Heart right ventricle (tissue), 16 donors: Measurements from ENCODE around the gene SLC1A2. TPM values are rescaled to one million over a fixed set of nuclear protein-coding genes. Genes with fewer than 3 reads are reported as not detected.

ENCODE experiments used
- ATAC-seq, 8 donors: fragments of 200-7000 bp; cut with Tn5 transposase; one replicate each; pipeline ENCODE4 v1.9.1; 2020; ENCODE audit warnings: mild to moderate bottlenecking in 8 of 8, moderate library complexity in 8 of 8, moderate number of reproducible peaks in 1 of 8
- DNase-seq, 2 donors: peaks; one replicate each; pipeline ENCODE4 v3.0.0-alpha.2; 2020
- H3K27ac ChIP-seq, 10 donors: fragments of 200-600 bp; sonication (generic) in 2 of 10; one replicate each; pipeline versions ENCODE4 v1.5.0 to v1.8.0; 2020 to 2022; ENCODE audit warnings: mild to moderate bottlenecking in 3 of 10
- H3K27me3 ChIP-seq, 7 donors: fragments of 200-600 bp; one replicate each; pipeline ENCODE4 v1.8.0; 2021 to 2022; ENCODE audit warnings: mild to moderate bottlenecking in 2 of 7
- H3K36me3 ChIP-seq, 9 donors: fragments of 200-600 bp; sonication (generic) in 1 of 9; one replicate each; pipeline versions ENCODE4 v1.5.0 to v1.8.0; 2020 to 2022; ENCODE audit warnings: mild to moderate bottlenecking in 2 of 9
- H3K4me1 ChIP-seq, 9 donors: fragments of 200-600 bp; sonication (generic) in 1 of 9; one replicate each; pipeline versions ENCODE4 v1.5.0 to v1.8.0; 2020 to 2022; ENCODE audit warnings: mild to moderate bottlenecking in 4 of 9
- H3K4me3 ChIP-seq, 10 donors: fragments of 200-600 bp; sonication (generic) in 2 of 10; one replicate each; pipeline versions ENCODE4 v1.5.0 to v1.8.0; 2020 to 2022; ENCODE audit warnings: mild to moderate bottlenecking in 7 of 10, moderate library complexity in 2 of 10
- H3K9me3 ChIP-seq, 11 donors: fragments of 200-600 bp in 10 of 11; sonication (generic) in 2 of 11; one replicate each; pipeline versions ENCODE4 v1.5.0 to v1.8.0; 2013 to 2022; ENCODE audit warnings: mild to moderate bottlenecking in 2 of 11, control low read depth in 1 of 11, moderate library complexity in 1 of 11
- WGBS, 2 donors: extraction: QIAGEN DNeasy Blood & Tissue Kit; methylation state at CpG; one replicate each; pipeline ENCODE4 v1.1.7; 2013; ENCODE audit warnings: inconsistent platforms in 1 of 2; 5-methylcytosine and 5-hydroxymethylcytosine counted together
- intact Hi-C, 10 donors: fragments of 100-400 bp; cut with DNase I; formaldehyde crosslinking; loops; one replicate each; pipeline versions ENCODE4 v1.11.1 to v1.14.2; 2022
- polyA plus RNA-seq, 2 donors: library from polyadenylated mRNA; stranded (reverse); fragments of 200-250 nt; gene quantifications; one replicate each; pipeline ENCODE4 v1.2.3, GENCODE V29; 2013
- total RNA-seq, 10 donors: library from RNA; stranded (reverse); fragmentation: NEBNext Ultra II Directional in 3 of 10; extraction: Animal tissue kit (Norgen Biotek cat#: 25700) in 3 of 10; gene quantifications; one replicate each; pipeline versions ENCODE4 v1.2.1 to v1.2.4, GENCODE V29; 2021 to 2023
- TF ChIP-seq, protein P1 (sequence below), 9 donors: fragments of 200-600 bp; sonication (generic) in 2 of 9; IDR thresholded peaks; one replicate each; pipeline versions ENCODE4 v1.5.0 to v1.8.0; 2021 to 2022; ENCODE audit warnings: antibody characterized with exemption in 9 of 9, mild to moderate bottlenecking in 5 of 9, moderate library complexity in 1 of 9
- donor health status: Arrhythmogenic right ventricular cardiomyopathy.
- donor health status: ischemic (EF 13 %, LVEDD 7.1; RV severe dilation, severe dysfunction).
- donor health status: healthy with polysubstance abuse.
- donor health status: DM: no; HTN: yes; CAD: no.
- donor health status: DM: no; HTN: no; CAD: no.
- donor health status: ischemic (EF 25% LVEDD 6.9; RV normal size, moderate dysfunction).
- donor health status: ischemic (EF 25% LVEDD 5.7; RV mildly dilated, moderate dysfunction).
- donor health status: healthy.
- donor health status: DM: yes; HTN: yes; CAD: no.
- donor health status: Ischemic cardiomyopathy.
- donor health status: ischemic (EF 35%, LVEDD 5.7; RV mildly dilated, moderate dysfunction).
- donor health status: nonischemic (EF 11% LVEDD 7.7; RV severe dilation, severe dysfunction).
- donor health status: DM: yes; HTN: yes; CAD: no.
- donor health status: PGD.
- donor health status: ischemic (EF 29% LVEDD 5.4; RV normal size, mild dysfunction).
- donor health status: nonischemic (EF 23%, LVEDD 6.1; RV moderate dilation, normal function).

Gene SLC1A2
- total and polyA plus RNA-seq, 12 donors, result 0.29 to 25.8 (median 3.4) TPM

DNA sequence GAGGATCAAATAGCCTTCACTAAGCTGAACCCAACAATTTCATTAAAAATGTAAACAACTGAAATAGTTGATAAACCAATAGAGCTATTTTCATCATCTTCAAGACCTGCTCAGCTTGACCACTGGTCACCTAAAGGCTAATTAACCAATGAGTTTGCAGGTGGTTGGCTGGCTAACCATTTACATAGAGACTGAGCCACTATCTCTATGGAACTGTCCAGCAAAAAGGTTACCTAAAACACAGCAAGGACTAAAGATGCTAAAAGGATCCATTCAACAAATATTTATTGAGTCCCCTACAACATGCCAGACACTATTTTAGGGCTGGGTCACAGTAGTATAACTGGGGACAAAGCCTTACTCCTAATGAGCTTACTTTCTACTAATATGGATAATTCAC lies 156.6 kb downstream of the SLC1A2 start:
- ATAC-seq, result no peak
- no peaks in the 10 kb centered on the region for H3K27me3 ChIP-seq
- H3K4me1 ChIP-seq, result peaks cover 0 to 5% (median 0%) of the 10 kb centered on the region in 9 donors
- TF ChIP-seq, protein P1, sequence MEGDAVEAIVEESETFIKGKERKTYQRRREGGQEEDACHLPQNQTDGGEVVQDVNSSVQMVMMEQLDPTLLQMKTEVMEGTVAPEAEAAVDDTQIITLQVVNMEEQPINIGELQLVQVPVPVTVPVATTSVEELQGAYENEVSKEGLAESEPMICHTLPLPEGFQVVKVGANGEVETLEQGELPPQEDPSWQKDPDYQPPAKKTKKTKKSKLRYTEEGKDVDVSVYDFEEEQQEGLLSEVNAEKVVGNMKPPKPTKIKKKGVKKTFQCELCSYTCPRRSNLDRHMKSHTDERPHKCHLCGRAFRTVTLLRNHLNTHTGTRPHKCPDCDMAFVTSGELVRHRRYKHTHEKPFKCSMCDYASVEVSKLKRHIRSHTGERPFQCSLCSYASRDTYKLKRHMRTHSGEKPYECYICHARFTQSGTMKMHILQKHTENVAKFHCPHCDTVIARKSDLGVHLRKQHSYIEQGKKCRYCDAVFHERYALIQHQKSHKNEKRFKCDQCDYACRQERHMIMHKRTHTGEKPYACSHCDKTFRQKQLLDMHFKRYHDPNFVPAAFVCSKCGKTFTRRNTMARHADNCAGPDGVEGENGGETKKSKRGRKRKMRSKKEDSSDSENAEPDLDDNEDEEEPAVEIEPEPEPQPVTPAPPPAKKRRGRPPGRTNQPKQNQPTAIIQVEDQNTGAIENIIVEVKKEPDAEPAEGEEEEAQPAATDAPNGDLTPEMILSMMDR (IDR thresholded peaks at IDR 0.05), result no peak
- H3K27ac ChIP-seq, result no peak overlapping the region
- H3K4me3 ChIP-seq, result no peak overlapping the region
- H3K9me3 ChIP-seq, result no peaks in the 10 kb centered on the region
- no peaks in the 10 kb centered on the region for H3K36me3 ChIP-seq
- no peak for DNase-seq
- intact Hi-C loops, result loop anchor here in 1 of 10 donors (10.0 kb wide), 1 partner anchor 122 kb away; no protein-coding TSS in a partner anchor

DNA sequence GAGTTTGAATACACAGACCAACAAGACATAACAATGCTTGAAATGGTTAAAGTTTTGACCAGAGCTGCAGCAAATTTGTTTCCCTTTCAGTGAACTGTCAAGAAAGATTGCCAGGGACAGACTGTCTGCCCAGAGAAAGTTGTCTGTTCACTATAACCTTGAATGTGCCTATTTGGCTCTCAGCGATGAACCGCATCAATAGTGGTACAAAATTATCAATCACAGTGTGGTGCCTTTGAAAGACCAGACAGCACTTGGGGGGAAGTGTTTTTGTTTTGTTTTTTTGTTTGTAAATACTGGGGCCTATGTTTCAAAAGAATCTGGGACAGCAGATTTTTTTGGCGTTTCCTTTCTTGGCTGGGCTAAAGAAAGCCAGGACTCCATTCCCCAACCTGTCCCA lies 157.3 kb downstream of the SLC1A2 start:
- H3K4me1 ChIP-seq, result peaks cover 0 to 8% (median 0%) of the 10 kb centered on the region in 9 donors
- ATAC-seq (no peak), DNase-seq (no peak)
- TF ChIP-seq, protein P1 (IDR thresholded peaks at IDR 0.05), result no peak
- H3K36me3 ChIP-seq, result no peaks in the 10 kb centered on the region
- H3K27ac ChIP-seq, result no peak overlapping the region
- H3K4me3 ChIP-seq, result no peak overlapping the region
- no peaks in the 10 kb centered on the region for H3K27me3 ChIP-seq
- WGBS, 2 donors, result 86 to 92% methylated on average over 3 of the region's 3 CpGs
- no peaks in the 10 kb centered on the region for H3K9me3 ChIP-seq
- intact Hi-C loops, result loop anchor here in 1 of 10 donors (10.0 kb wide), 1 partner anchor 123 kb away; no protein-coding TSS in a partner anchor

DNA sequence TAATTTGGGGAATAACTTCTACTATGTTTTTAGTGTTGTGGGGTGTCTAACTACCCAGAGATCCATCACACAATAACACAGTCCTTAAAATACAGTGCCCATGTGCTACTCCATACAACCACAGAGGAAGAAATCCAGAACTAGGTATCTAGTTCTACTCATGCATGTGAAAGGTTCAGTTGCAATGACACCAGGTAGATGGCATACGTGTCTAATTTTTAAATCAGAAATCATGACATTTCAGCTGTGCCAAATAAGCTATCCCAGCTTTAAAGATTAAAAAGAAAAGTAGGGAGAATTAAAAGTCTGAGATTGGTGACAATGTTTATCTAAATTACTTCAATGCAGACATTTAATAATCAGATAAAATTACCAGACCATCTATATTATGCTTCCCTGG lies 158.2 kb downstream of the SLC1A2 start:
- intact Hi-C loops, result loop anchor here in 1 of 10 donors (10.0 kb wide), 1 partner anchor 124 kb away; no protein-coding TSS in a partner anchor
- Histone ChIP-seq H3K36me3 (no peaks in the 10 kb centered on the region), H3K27me3 (no peaks in the 10 kb centered on the region), H3K4me1 (peaks cover 0 to 16% (median 0%) of the 10 kb centered on the region in 9 donors), H3K9me3 (no peaks in the 10 kb centered on the region), H3K27ac (no peak overlapping the region), H3K4me3 (no peak overlapping the region)
- DNase-seq (no peak), ATAC-seq (no peak)
- 88 to 95% methylated on average over 1 of the region's 1 CpG for WGBS, 2 donors
- TF ChIP-seq, protein P1 (IDR thresholded peaks at IDR 0.05), result peak in 1 of 9 donors; percentile 8

DNA sequence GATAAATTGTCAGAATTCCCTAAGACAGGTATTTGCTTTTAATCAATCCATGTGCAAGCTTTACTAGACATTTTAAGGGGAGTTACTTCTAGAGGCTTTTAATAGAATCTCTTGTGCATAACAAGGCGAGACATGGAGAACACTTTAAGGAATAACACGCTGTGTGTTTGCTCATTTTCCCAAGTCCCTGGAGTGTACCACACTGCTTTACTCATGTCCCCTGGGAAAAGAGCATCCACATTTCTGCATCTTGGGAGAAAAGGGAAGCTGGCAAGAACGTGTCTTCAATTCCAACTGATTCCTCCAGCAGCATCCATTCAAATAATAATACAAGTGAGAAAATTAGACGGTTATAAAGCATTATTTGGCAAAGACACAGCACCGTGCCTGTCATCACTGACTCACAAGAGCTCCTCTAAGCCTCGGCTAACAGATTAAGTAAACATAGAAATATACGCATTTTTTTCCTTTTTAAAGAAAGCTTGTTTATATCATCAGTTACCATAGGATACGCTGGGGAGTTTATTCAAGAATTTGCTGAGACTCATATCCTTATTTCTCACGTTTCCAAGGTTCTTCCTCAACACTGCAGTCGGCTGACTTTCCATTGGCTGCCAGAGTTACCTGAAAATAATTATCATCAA lies 158.9 kb downstream of the SLC1A2 start:
- DNase-seq (peak in 1 of 2 donors; percentile 5), ATAC-seq (peak in 6 of 8 donors; percentile 42 to 64 (median 47))
- H3K27me3 ChIP-seq, result no peaks in the 10 kb centered on the region
- H3K27ac ChIP-seq, result no peak overlapping the region
- intact Hi-C loops, result loop anchor here in 1 of 10 donors (10.0 kb wide), 1 partner anchor 124 kb away; no protein-coding TSS in a partner anchor
- H3K4me1 ChIP-seq, result peaks cover 0 to 18% (median 0%) of the 10 kb centered on the region in 9 donors
- no peak overlapping the region for H3K4me3 ChIP-seq
- TF ChIP-seq, protein P1 (IDR thresholded peaks at IDR 0.05), result no peak
- 60 to 64% methylated on average over 10 of the region's 10 CpGs for WGBS, 2 donors
- H3K36me3 ChIP-seq, result no peaks in the 10 kb centered on the region
- H3K9me3 ChIP-seq, result no peaks in the 10 kb centered on the region
